Activated CD8-positive, alpha-beta memory T cell treated with anti-CD3 and anti-CD28 coated beads, Interleukin-2, amount 10 ng/mL, durations not matched to agents 7 days and 5 days (primary cell): ENCODE data around the gene ZNF358. TPM values are rescaled to one million over a fixed set of nuclear protein-coding genes. Genes with fewer than 3 reads are reported as not detected.

Experiments
- ATAC-seq: fragments of 150-1000 bp; cut with Tn5 transposase; one replicate; pipeline ENCODE4 v1.10.0; 2021; ENCODE audit warnings: moderate library complexity
- CTCF ChIA-PET: fragments of 350-600 bp; sonication (Branson Sonifier 250); formaldehyde crosslinking; loops from one replicate; lab custom pipeline; 2021; ENCODE audit warnings: antibody characterized with exemption; lab: Charles Lee
- DNase-seq: peaks from one replicate; pipeline ENCODE4 v3.0.0-alpha.2; 2020
- H3K27ac Mint-ChIP-seq: one replicate; pipeline ENCODE4 v1.8.0; 2021; ENCODE audit warnings: mild to moderate bottlenecking, mixed read lengths
- H3K27me3 Mint-ChIP-seq: one replicate; pipeline ENCODE4 v1.8.0; 2021; ENCODE audit warnings: mixed read lengths
- H3K36me3 Mint-ChIP-seq: one replicate; pipeline ENCODE4 v1.8.0; 2021; ENCODE audit warnings: mild to moderate bottlenecking, mixed read lengths
- H3K4me1 Mint-ChIP-seq: one replicate; pipeline ENCODE4 v1.8.0; 2021; ENCODE audit warnings: mixed read lengths
- H3K4me3 Mint-ChIP-seq: one replicate; pipeline ENCODE4 v1.8.0; 2021; ENCODE audit warnings: mild to moderate bottlenecking, moderate library complexity, mixed read lengths
- H3K9me3 Mint-ChIP-seq: one replicate; pipeline ENCODE4 v1.8.0; 2022; ENCODE audit warnings: low read depth, mixed read lengths
- total RNA-seq, 2 experiments: library from RNA; stranded (reverse); gene quantifications; one replicate each; pipeline ENCODE4 v1.2.3, GENCODE V29; 2021

ZNF358 gene
- total RNA-seq, 2 experiments from 2014 or later = 8.9 to 11.3 TPM

- no peak overlapping the region for H3K4me3 Mint-ChIP-seq
- peaks cover 38% of the 10 kb centered on the region for H3K36me3 Mint-ChIP-seq
- ATAC-seq (no peak), DNase-seq (no peak)
- H3K9me3 Mint-ChIP-seq = no peaks in the 10 kb centered on the region
- H3K4me1 Mint-ChIP-seq = peaks cover 45% of the 10 kb centered on the region
- CTCF ChIA-PET = interaction anchor here (1.0 kb wide), 1 partner anchor 38 kb away, joined by 3 read pairs; no protein-coding TSS in a partner anchor
- no peak overlapping the region for H3K27ac Mint-ChIP-seq
- no peaks in the 10 kb centered on the region for H3K27me3 Mint-ChIP-seq
Measured at GRCh38 chr19:7540761-7541474, 25.0 kb downstream of the ZNF358 start.

GRCh38 chr19:7541475-7541824, 25.5 kb downstream of the ZNF358 start:
- CTCF ChIA-PET = interaction anchor here (1.0 kb wide), 1 partner anchor 38 kb away, joined by 3 read pairs; no protein-coding TSS in a partner anchor
- no peak overlapping the region for H3K4me3 Mint-ChIP-seq
- H3K4me1 Mint-ChIP-seq = peaks cover 47% of the 10 kb centered on the region
- DNase-seq = no peak
- H3K9me3 Mint-ChIP-seq = no peaks in the 10 kb centered on the region
- H3K36me3 Mint-ChIP-seq = peaks cover 38% of the 10 kb centered on the region
- H3K27me3 Mint-ChIP-seq = no peaks in the 10 kb centered on the region
- no peak overlapping the region for H3K27ac Mint-ChIP-seq
- ATAC-seq = no peak

- H3K9me3 Mint-ChIP-seq = no peaks in the 10 kb centered on the region
- no peaks in the 10 kb centered on the region for H3K27me3 Mint-ChIP-seq
- ATAC-seq (no peak), DNase-seq (no peak)
- H3K36me3 Mint-ChIP-seq = peaks cover 36% of the 10 kb centered on the region
- H3K4me1 Mint-ChIP-seq = peaks cover 47% of the 10 kb centered on the region
- no peak overlapping the region for H3K27ac Mint-ChIP-seq
- CTCF ChIA-PET = interaction anchor here (1.0 kb wide), 1 partner anchor 37 kb away, joined by 3 read pairs; no protein-coding TSS in a partner anchor
- no peak overlapping the region for H3K4me3 Mint-ChIP-seq
Measured at GRCh38 chr19:7541828-7542443, 26.0 kb downstream of the ZNF358 start.

- peak overlapping the region; percentile 72 for H3K27ac Mint-ChIP-seq
- H3K4me1 Mint-ChIP-seq = peaks cover 49% of the 10 kb centered on the region
- H3K9me3 Mint-ChIP-seq = no peaks in the 10 kb centered on the region
- ATAC-seq = no peak
- no peak overlapping the region for H3K4me3 Mint-ChIP-seq
- peaks cover 37% of the 10 kb centered on the region for H3K36me3 Mint-ChIP-seq
- CTCF ChIA-PET = interaction anchor here (1.4 kb wide), 1 partner anchor 19 kb away, joined by 3 read pairs; no protein-coding TSS in a partner anchor
- DNase-seq = no peak
- no peaks in the 10 kb centered on the region for H3K27me3 Mint-ChIP-seq
Measured at GRCh38 chr19:7542556-7543348, 26.8 kb downstream of the ZNF358 start.

- peaks cover 47% of the 10 kb centered on the region for H3K4me1 Mint-ChIP-seq
- CTCF ChIA-PET = interaction anchor here (1.1 to 2.8 kb wide), 4 partner anchors 8 to 24 kb away, joined by 3 to 14 read pairs (median 4); partner anchors contain the start of gene PNPLA6
- no peak overlapping the region for H3K4me3 Mint-ChIP-seq
- H3K9me3 Mint-ChIP-seq = no peaks in the 10 kb centered on the region
- ATAC-seq = peak; percentile 41
- peak overlapping the region; percentile 91 for H3K27ac Mint-ChIP-seq
- peak; percentile 61 for DNase-seq
- no peaks in the 10 kb centered on the region for H3K27me3 Mint-ChIP-seq
- peaks cover 33% of the 10 kb centered on the region for H3K36me3 Mint-ChIP-seq
Measured at GRCh38 chr19:7544626-7545025, 28.7 kb downstream of the ZNF358 start.

GRCh38 chr19:7545300-7545699, 29.4 kb downstream of the ZNF358 start:
- no peaks in the 10 kb centered on the region for H3K9me3 Mint-ChIP-seq
- DNase-seq (no peak), ATAC-seq (no peak)
- CTCF ChIA-PET = interaction anchor here (0.7 to 2.8 kb wide), 4 partner anchors 9 to 136 kb away, joined by 3 to 14 read pairs (median 4); partner anchors contain the start of gene TRAPPC5
- H3K27me3 Mint-ChIP-seq = no peaks in the 10 kb centered on the region
- H3K4me1 Mint-ChIP-seq = peaks cover 45% of the 10 kb centered on the region
- peak overlapping the region; percentile 91 for H3K27ac Mint-ChIP-seq
- no peak overlapping the region for H3K4me3 Mint-ChIP-seq
- H3K36me3 Mint-ChIP-seq = peaks cover 35% of the 10 kb centered on the region

GRCh38 chr19:7545904-7546303, 30.0 kb downstream of the ZNF358 start:
- no peak overlapping the region for H3K4me3 Mint-ChIP-seq
- H3K27me3 Mint-ChIP-seq = no peaks in the 10 kb centered on the region
- CTCF ChIA-PET = interaction anchor here (0.7 to 2.8 kb wide), 5 partner anchors 9 to 135 kb away, joined by 3 to 14 read pairs (median 4); partner anchors contain the start of gene TRAPPC5
- peaks cover 42% of the 10 kb centered on the region for H3K4me1 Mint-ChIP-seq
- DNase-seq = no peak
- H3K27ac Mint-ChIP-seq = peak overlapping the region; percentile 75
- peak; percentile 20 for ATAC-seq
- H3K9me3 Mint-ChIP-seq = no peaks in the 10 kb centered on the region
- H3K36me3 Mint-ChIP-seq = peaks cover 38% of the 10 kb centered on the region

GRCh38 chr19:7547159-7547558, 31.3 kb downstream of the ZNF358 start:
- Mint-ChIP-seq H3K27me3 (no peaks in the 10 kb centered on the region), H3K27ac (peak overlapping the region; percentile 78), H3K36me3 (peaks cover 40% of the 10 kb centered on the region), H3K4me3 (no peak overlapping the region), H3K9me3 (no peaks in the 10 kb centered on the region), H3K4me1 (peaks cover 49% of the 10 kb centered on the region)
- DNase-seq = no peak
- CTCF ChIA-PET = interaction anchor here (1.2 to 2.0 kb wide), 3 partner anchors 9 to 21 kb away, joined by 3 to 8 read pairs (median 6); partner anchors contain the start of gene PNPLA6
- peak; percentile 54 for ATAC-seq

GRCh38 chr19:7549429-7550148, 33.7 kb downstream of the ZNF358 start:
- no peak overlapping the region for H3K4me3 Mint-ChIP-seq
- DNase-seq (no peak), ATAC-seq (no peak)
- peaks cover 42% of the 10 kb centered on the region for H3K36me3 Mint-ChIP-seq
- H3K4me1 Mint-ChIP-seq = peaks cover 45% of the 10 kb centered on the region
- no peaks in the 10 kb centered on the region for H3K27me3 Mint-ChIP-seq
- H3K27ac Mint-ChIP-seq = no peak overlapping the region
- no peaks in the 10 kb centered on the region for H3K9me3 Mint-ChIP-seq
- CTCF ChIA-PET = interaction anchor here (1.7 kb wide), 1 partner anchor 27 kb away, joined by 3 read pairs; the partner anchor contains the start of gene MCOLN1

- no peaks in the 10 kb centered on the region for H3K9me3 Mint-ChIP-seq
- H3K27ac Mint-ChIP-seq = no peak overlapping the region
- ATAC-seq (no peak), DNase-seq (no peak)
- H3K27me3 Mint-ChIP-seq = no peaks in the 10 kb centered on the region
- H3K4me3 Mint-ChIP-seq = no peak overlapping the region
- CTCF ChIA-PET = interaction anchor here (0.9 to 1.7 kb wide), 2 partner anchors 18 to 27 kb away, joined by 3 read pairs; partner anchors contain the start of gene MCOLN1
- H3K4me1 Mint-ChIP-seq = peaks cover 38% of the 10 kb centered on the region
- H3K36me3 Mint-ChIP-seq = peaks cover 45% of the 10 kb centered on the region
Measured at GRCh38 chr19:7550169-7550770, 34.4 kb downstream of the ZNF358 start.

GRCh38 chr19:7550987-7551761, 35.3 kb downstream of the ZNF358 start:
- Mint-ChIP-seq H3K4me1 (peaks cover 30% of the 10 kb centered on the region), H3K27ac (no peak overlapping the region), H3K4me3 (no peak overlapping the region), H3K9me3 (no peaks in the 10 kb centered on the region), H3K27me3 (no peaks in the 10 kb centered on the region), H3K36me3 (peaks cover 49% of the 10 kb centered on the region)
- peak; percentile 43 for ATAC-seq
- CTCF ChIA-PET = interaction anchor here (0.9 to 2.1 kb wide), 2 partner anchors 17 kb away, joined by 3 to 8 read pairs; no protein-coding TSS in a partner anchor
- no peak for DNase-seq
